GM18508 (cell line): ENCODE results near the gene AGPAT3.
"Not testable (repeated sequence)": the region's sequence is repeated elsewhere in the genome, so short reads cannot be mapped to it uniquely, and the experiment has no call there.

Source experiments
- ATAC-seq: cut with Tn5 transposase; IDR thresholded peaks from one replicate; pipeline ENCODE4 v1.9.1; 2021; ENCODE audit warnings: moderate number of reproducible peaks; ENCODE audit not compliant: insufficient read depth, unreplicated experiment

Gene AGPAT3

GRCh38 chr21:43864962-43865539, at the start of gene AGPAT3:
Gene AGPAT3, plus strand, starts transcription at chr21:43865223. Its CDS starts 94,459 bp downstream, at chr21:43959682.
- ATAC-seq, result no peak

- ATAC-seq, result no peak
These were observed 49.0 kb upstream of the AGPAT3 start for GRCh38 chr21:43815991-43816390.

- no peak for ATAC-seq
These were observed 48.4 kb upstream of the AGPAT3 start for GRCh38 chr21:43816611-43817071.

- ATAC-seq, result no peak
These were observed 47.6 kb upstream of the AGPAT3 start for GRCh38 chr21:43817157-43818086.

- ATAC-seq, result no peak
These were observed 46.3 kb upstream of the AGPAT3 start for GRCh38 chr21:43818685-43819084.

GRCh38 chr21:43819511-43820405, 45.3 kb upstream of the AGPAT3 start:
- no peak for ATAC-seq

- ATAC-seq, result no peak
These were observed 44.6 kb upstream of the AGPAT3 start for GRCh38 chr21:43820466-43820865.

GRCh38 chr21:43822166-43822565, 42.9 kb upstream of the AGPAT3 start:
- ATAC-seq, result not testable (repeated sequence)

- not testable (repeated sequence) for ATAC-seq
These were observed 42.3 kb upstream of the AGPAT3 start for GRCh38 chr21:43822741-43823140.

- ATAC-seq, result no peak
These were observed 40.4 kb upstream of the AGPAT3 start for GRCh38 chr21:43824333-43825241.

GRCh38 chr21:43825242-43825935, 39.6 kb upstream of the AGPAT3 start:
- ATAC-seq, result no peak

GRCh38 chr21:43825936-43826622, 38.9 kb upstream of the AGPAT3 start:
- no peak for ATAC-seq

GRCh38 chr21:43826623-43826974, 38.4 kb upstream of the AGPAT3 start:
- no peak for ATAC-seq

- ATAC-seq, result no peak
These were observed 37.9 kb upstream of the AGPAT3 start for GRCh38 chr21:43827015-43827611.

GRCh38 chr21:43829161-43829560, 35.9 kb upstream of the AGPAT3 start:
- ATAC-seq, result no peak

GRCh38 chr21:43829575-43830119, 35.4 kb upstream of the AGPAT3 start:
- ATAC-seq, result no peak

- ATAC-seq, result no peak
These were observed 32.9 kb upstream of the AGPAT3 start for GRCh38 chr21:43832158-43832550.

GRCh38 chr21:43832648-43833047, 32.4 kb upstream of the AGPAT3 start:
- no peak for ATAC-seq
